Activated CD8-positive, alpha-beta T cell treated with anti-CD3 and anti-CD28 coated beads, Interleukin-2, amount 10 ng/mL, durations not matched to agents 7 days and 5 days (primary cell): Measurements from ENCODE around the gene LCE3A. TPM values are rescaled to one million over a fixed set of nuclear protein-coding genes. Genes with fewer than 3 reads are reported as not detected.

ENCODE experiments used
- total RNA-seq, 2 experiments: library from RNA; stranded (reverse); gene quantifications; one replicate each; pipeline ENCODE4 v1.2.3, GENCODE V29; 2021

LCE3A gene
- total RNA-seq, 2 experiments from 2014 or later, result not detected

Other genes starting within 250 kb of the LCE3A start
- gene CRNN, start 208.8 kb downstream of the LCE3A start, total RNA-seq, result not detected
- gene LCE5A, start 112.3 kb downstream of the LCE3A start, total RNA-seq, result not detected
- gene CRCT1, start 108.6 kb downstream of the LCE3A start, total RNA-seq, result not detected
- gene LCE3E, start 56.3 kb downstream of the LCE3A start, total RNA-seq, result not detected
- gene LCE3D, start 42.6 kb downstream of the LCE3A start, total RNA-seq, result not detected
- not detected for gene LCE3C, start 22.9 kb downstream of the LCE3A start, total RNA-seq
- gene LCE3B, start 9.3 kb downstream of the LCE3A start, total RNA-seq, result not detected
- not detected for gene LCE2D, start 40.3 kb upstream of the LCE3A start, total RNA-seq
- not detected for gene LCE2C, start 52.2 kb upstream of the LCE3A start, total RNA-seq
- not detected for gene LCE2B, start 63.0 kb upstream of the LCE3A start, total RNA-seq
- not detected for gene LCE2A, start 75.2 kb upstream of the LCE3A start, total RNA-seq
- gene LCE4A, start 85.1 kb upstream of the LCE3A start, total RNA-seq, result not detected
- not detected for gene KPRP, start 134.9 kb upstream of the LCE3A start, total RNA-seq
- gene LCE1F, start 152.0 kb upstream of the LCE3A start, total RNA-seq, result not detected
- not detected for gene LCE1E, start 163.2 kb upstream of the LCE3A start, total RNA-seq
- not detected for gene LCE1D, start 173.6 kb upstream of the LCE3A start, total RNA-seq
- gene LCE1C, start 183.5 kb upstream of the LCE3A start, total RNA-seq, result not detected
- gene LCE1B, start 188.9 kb upstream of the LCE3A start, total RNA-seq, result not detected
- not detected for gene LCE1A, start 204.4 kb upstream of the LCE3A start, total RNA-seq
- not detected for gene LCE6A, start 219.8 kb upstream of the LCE3A start, total RNA-seq
- gene LCE7A, start 236.9 kb upstream of the LCE3A start, total RNA-seq, result not detected